ENCODE measurements around the gene NR2F1-AS1. TPM values are rescaled to one million over a fixed set of nuclear protein-coding genes. Genes with fewer than 3 reads are reported as not detected.
"Not testable (repeated sequence)": the region's sequence is repeated elsewhere in the genome, so short reads cannot be mapped to it uniquely, and the experiment has no call there.

NR2F1-AS1 gene
- total RNA-seq, 1 donor from 2014 or later: 13.6 TPM

GRCh38 chr5:93479982-93480509 lies 101.0 kb downstream of the NR2F1-AS1 start:
- no peak overlapping the region for H3K27ac Mint-ChIP-seq
- H3K36me3 Mint-ChIP-seq: peaks cover 22% of the 10 kb centered on the region
- TF ChIP-seq CTCF (IDR thresholded peaks at IDR 0.05; ENCODE audit: unreplicated experiment): no peak
- DNase-seq (ENCODE audit: low spot score in 2 of 2, unreplicated experiment in 2 of 2): no peak
- peaks cover 5% of the 10 kb centered on the region for H3K4me1 Mint-ChIP-seq
- H3K9me3 Mint-ChIP-seq: peaks cover 42% of the 10 kb centered on the region
- H3K4me3 Mint-ChIP-seq: no peak overlapping the region
- H3K27me3 Mint-ChIP-seq (ENCODE audit: low read depth): no peaks in the 10 kb centered on the region

- Mint-ChIP-seq H3K9me3 (peaks cover 24% of the 10 kb centered on the region), H3K4me3 (no peak overlapping the region), H3K27ac (no peak overlapping the region), H3K27me3 (ENCODE audit: low read depth) (no peaks in the 10 kb centered on the region), H3K36me3 (peaks cover 15% of the 10 kb centered on the region), H3K4me1 (peaks cover 5% of the 10 kb centered on the region)
- no peak for DNase-seq (ENCODE audit: low spot score in 2 of 2, unreplicated experiment in 2 of 2)
- TF ChIP-seq CTCF (IDR thresholded peaks at IDR 0.05; ENCODE audit: unreplicated experiment): no peak
These were observed 103.2 kb downstream of the NR2F1-AS1 start for GRCh38 chr5:93477816-93478215.

- Mint-ChIP-seq H3K27me3 (ENCODE audit: low read depth) (no peaks in the 10 kb centered on the region), H3K4me1 (peaks cover 5% of the 10 kb centered on the region), H3K4me3 (no peak overlapping the region), H3K27ac (no peak overlapping the region), H3K9me3 (peaks cover 19% of the 10 kb centered on the region), H3K36me3 (peaks cover 15% of the 10 kb centered on the region)
- no peak for DNase-seq (ENCODE audit: low spot score in 2 of 2, unreplicated experiment in 2 of 2)
- TF ChIP-seq CTCF (IDR thresholded peaks at IDR 0.05; ENCODE audit: unreplicated experiment): no peak
These were observed 104.7 kb downstream of the NR2F1-AS1 start for GRCh38 chr5:93476251-93476742.

GRCh38 chr5:93462916-93463315 lies 118.1 kb downstream of the NR2F1-AS1 start:
- TF ChIP-seq CTCF (IDR thresholded peaks at IDR 0.05; ENCODE audit: unreplicated experiment): no peak
- Mint-ChIP-seq H3K36me3 (peaks cover 46% of the 10 kb centered on the region), H3K27me3 (ENCODE audit: low read depth) (no peaks in the 10 kb centered on the region), H3K9me3 (peaks cover 46% of the 10 kb centered on the region), H3K4me3 (no peak overlapping the region), H3K4me1 (no peaks in the 10 kb centered on the region), H3K27ac (no peak overlapping the region)
- no peak for DNase-seq (ENCODE audit: low spot score in 2 of 2, unreplicated experiment in 2 of 2)

- no peak for TF ChIP-seq CTCF (IDR thresholded peaks at IDR 0.05; ENCODE audit: unreplicated experiment)
- no peak for DNase-seq (ENCODE audit: low spot score in 2 of 2, unreplicated experiment in 2 of 2)
- Mint-ChIP-seq H3K4me1 (peaks cover 1% of the 10 kb centered on the region), H3K4me3 (no peak overlapping the region), H3K27ac (no peak overlapping the region), H3K9me3 (peaks cover 39% of the 10 kb centered on the region), H3K27me3 (ENCODE audit: low read depth) (no peaks in the 10 kb centered on the region), H3K36me3 (peaks cover 43% of the 10 kb centered on the region)
These were observed 119.3 kb downstream of the NR2F1-AS1 start for GRCh38 chr5:93461756-93462155.

GRCh38 chr5:93460286-93460685 lies 120.7 kb downstream of the NR2F1-AS1 start:
- no peaks in the 10 kb centered on the region for H3K27me3 Mint-ChIP-seq (ENCODE audit: low read depth)
- no peak for DNase-seq (ENCODE audit: low spot score in 2 of 2, unreplicated experiment in 2 of 2)

GRCh38 chr5:93456796-93457195 lies 124.2 kb downstream of the NR2F1-AS1 start:
- not testable (repeated sequence) for H3K27ac Mint-ChIP-seq; H3K4me3 Mint-ChIP-seq; H3K4me1 Mint-ChIP-seq; H3K27me3 Mint-ChIP-seq (ENCODE audit: low read depth); DNase-seq (ENCODE audit: low spot score in 2 of 2, unreplicated experiment in 2 of 2)
- Mint-ChIP-seq H3K36me3 (peaks cover 13% of the 10 kb centered on the region), H3K9me3 (peaks cover 11% of the 10 kb centered on the region)

More at GRCh38 chr5:93460286-93460685, 120.7 kb downstream of the NR2F1-AS1 start:
- Mint-ChIP-seq H3K4me3 (no peak overlapping the region), H3K9me3 (peaks cover 35% of the 10 kb centered on the region), H3K4me1 (peaks cover 1% of the 10 kb centered on the region), H3K36me3 (peaks cover 36% of the 10 kb centered on the region), H3K27ac (no peak overlapping the region)
- no peak for TF ChIP-seq CTCF (IDR thresholded peaks at IDR 0.05; ENCODE audit: unreplicated experiment)
